HG02623 (cell line): Measurements from ENCODE around the gene IQGAP1.
"Not testable (repeated sequence)": the region's sequence is repeated elsewhere in the genome, so short reads cannot be mapped to it uniquely, and the experiment has no call there.

Experiments
- ATAC-seq: cut with Tn5 transposase; IDR thresholded peaks from one replicate; pipeline ENCODE4 v1.9.1; 2021; ENCODE audit warnings: moderate library complexity; ENCODE audit not compliant: unreplicated experiment

Gene IQGAP1

DNA sequence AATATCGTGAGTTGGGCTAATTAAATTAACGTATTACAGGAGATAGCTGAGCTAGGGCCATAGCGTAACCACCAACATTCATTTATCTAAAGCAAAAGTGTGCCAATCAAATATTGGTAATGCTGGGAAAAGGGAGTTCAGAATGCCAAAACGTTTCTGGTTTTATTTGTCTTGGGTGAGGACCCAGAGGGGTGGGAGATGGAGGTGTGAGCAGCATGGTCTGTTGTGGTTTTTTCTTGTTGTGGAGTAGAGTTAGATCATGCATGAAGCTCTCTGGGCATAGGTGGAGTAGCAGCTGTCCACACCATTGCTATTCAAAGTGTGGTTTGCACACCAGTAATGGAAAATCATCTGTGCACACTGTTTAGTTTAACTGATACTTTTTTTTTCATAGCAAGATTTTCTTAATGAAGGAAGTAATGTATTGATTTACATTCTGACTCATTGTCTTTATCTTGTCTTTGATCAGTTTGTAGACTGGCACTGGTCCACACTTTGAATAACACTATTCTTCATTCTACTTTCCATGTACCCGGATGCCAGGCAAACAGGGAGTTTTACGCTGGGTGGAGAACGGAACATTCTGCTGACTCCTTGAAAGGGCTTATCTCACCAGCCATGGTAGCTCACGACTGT is 90.9 kb downstream of the IQGAP1 start:
- no peak for ATAC-seq

DNA sequence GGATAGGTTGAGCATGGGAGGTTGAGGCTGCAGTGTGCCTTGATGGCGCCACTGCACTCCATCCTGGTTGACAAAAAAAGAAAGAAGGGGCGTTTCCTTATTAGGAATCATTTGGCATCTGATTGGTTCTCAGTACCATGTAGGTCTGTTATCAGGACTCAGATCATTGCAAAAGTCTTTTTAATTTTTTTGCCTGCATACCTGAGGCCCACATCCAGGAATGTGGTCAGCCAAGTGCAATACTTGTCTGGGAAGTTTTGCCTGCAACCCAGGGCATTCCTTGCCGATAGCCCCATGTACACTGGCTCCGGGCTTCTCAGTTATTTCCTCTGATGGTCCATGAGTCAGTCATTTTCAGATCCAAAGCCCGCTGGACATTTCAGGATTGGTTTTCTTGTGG is 91.6 kb downstream of the IQGAP1 start:
- no peak for ATAC-seq

DNA sequence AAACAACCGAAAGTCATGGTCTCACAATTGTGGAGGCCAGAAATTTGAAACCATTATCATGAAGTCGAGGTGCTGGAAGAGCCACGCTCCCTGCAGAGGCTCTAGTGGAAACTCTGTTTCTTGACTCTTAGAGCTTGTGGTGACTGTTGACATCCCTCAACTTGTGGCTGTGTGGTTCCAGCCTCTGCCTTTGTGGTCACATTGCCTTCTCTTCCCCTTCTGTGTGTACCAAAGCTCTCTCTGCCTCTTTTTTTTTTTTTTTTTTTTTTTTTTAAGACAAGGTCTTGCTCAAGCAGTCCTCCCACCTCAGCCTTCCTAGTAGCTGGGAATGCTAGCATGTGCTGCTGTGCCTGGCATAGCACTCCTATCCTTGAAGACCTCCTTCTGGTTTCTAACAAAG is 93.0 kb downstream of the IQGAP1 start:
- no peak for ATAC-seq

DNA sequence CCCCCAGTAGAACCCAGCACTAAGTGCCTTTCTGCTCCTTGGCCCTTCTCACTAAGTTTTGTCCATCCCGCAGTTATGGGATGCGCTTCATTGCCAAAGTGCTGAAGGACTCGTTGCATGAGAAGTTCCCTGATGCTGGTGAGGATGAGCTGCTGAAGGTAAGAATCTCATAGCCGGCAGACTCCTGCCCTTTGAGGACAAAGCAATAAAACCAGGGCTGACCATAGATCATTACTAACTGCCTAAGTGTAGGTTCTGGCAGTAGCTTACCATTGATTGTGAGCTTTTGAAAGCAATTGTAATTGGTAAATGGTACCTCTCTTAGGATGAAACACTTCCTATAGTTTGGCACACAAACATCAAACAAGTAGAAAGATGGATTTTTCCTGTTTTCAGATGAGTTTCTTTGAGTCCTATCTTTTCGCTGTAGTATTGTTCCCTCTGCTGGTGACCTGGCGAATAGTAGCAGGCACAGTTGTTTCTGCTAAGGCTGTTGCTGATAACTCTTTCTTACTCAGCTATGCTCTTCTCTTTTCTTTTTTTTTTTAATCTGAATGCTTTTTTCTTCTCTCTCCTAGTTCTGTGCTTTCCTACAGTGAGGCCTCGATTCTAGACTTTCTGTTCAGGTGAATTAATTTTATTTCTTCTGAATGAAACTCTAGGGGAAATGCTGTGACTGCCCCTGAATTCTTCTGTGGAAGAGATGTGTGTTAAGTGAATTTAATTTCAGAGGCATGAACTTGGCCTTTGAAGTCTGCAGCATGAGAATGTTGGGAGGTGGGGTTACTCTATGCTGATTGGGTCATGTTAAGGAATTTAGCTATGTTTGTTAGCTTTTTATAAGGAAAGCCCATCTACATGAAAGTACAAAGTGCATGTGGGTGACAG is 94.3 kb downstream of the IQGAP1 start:
- ATAC-seq, result no peak

DNA sequence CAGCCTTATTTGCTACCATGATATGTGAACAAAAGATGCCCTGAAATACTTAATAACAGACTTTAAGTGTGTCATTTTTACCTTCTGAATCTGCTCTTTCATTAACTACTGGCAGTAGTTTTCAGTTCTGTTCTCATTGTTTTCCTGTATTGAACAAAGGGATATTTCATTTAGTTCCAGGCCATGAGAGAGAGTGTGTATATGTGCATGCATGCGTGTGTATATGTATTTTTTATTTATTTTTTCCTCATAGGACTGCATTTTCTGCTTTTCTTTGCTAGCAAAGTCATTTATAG is 94.9 kb downstream of the IQGAP1 start:
- no peak for ATAC-seq

DNA sequence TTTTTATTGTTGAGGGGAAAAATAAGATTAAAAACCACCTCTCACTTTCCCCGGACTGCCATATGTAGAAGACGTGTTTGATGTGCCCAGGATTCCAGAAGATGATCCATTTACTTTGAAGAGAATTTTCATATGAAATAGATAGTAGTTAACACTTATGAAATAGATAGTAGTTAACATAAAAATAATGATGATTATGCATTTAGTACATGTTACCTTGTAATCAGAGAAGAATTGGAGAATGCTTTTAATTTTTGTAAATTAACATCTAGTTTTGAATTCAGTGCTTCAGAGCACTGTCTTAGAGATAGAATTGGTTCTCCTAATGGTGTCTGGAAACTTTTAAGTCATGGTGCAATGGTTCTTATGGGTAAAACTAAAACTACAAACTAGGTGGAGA is 95.6 kb downstream of the IQGAP1 start:
- no peak for ATAC-seq

DNA sequence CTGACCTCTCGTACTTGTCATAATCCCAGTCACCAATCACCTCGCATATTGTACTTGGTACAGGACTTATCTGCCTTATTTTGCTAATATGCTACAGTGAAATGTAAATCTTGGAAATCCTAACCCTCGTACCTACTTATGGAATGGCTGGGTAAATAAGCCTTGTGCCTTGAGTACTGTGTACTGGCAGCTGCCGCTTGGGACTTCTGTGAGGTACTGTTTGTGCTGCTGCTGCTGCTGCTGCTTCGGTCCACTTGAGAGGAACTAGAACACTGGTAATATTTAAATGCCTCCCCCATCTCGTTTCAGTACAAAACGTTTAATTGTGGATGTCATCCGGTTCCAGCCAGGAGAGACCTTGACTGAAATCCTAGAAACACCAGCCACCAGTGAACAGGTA is 99.1 kb downstream of the IQGAP1 start:
- ATAC-seq, result no peak

DNA sequence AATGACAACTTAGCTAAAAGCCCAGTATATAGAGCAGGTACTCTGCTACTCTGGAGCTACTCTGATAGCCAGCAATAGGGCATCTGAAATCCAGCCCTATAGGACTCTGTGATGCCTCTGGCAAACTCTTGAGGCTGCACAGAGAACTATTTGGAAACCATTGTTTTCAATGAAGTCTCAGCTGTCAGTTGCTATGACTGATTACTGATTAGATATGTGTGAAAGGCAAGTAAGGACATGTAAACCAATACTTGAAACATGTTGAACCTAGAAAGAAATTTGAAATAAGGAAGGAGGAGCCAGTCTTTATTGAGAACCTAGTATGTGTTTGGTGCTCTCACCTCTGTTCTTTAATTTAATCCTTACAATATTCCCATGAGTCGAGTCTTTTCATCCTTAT is 101.5 kb downstream of the IQGAP1 start:
- no peak for ATAC-seq

DNA sequence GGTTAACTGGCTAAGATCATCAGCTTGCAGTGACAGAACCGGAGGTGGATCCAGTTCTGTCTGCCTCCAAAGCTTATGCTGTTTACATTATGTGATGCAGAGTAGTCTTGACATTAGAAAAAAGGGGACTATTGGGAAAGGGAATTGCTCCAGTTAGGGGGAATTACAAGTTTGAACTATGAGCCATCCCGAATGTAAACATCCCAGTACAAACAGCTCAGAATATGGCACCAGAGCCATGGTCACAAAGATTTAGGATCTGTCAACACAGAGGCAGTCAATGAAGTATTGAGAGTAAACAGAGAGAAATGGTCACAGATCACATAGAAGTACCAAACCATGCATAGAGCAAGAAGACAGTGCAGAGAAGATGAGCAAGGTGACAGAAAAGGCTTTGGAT is 101.9 kb downstream of the IQGAP1 start:
- no peak for ATAC-seq

DNA sequence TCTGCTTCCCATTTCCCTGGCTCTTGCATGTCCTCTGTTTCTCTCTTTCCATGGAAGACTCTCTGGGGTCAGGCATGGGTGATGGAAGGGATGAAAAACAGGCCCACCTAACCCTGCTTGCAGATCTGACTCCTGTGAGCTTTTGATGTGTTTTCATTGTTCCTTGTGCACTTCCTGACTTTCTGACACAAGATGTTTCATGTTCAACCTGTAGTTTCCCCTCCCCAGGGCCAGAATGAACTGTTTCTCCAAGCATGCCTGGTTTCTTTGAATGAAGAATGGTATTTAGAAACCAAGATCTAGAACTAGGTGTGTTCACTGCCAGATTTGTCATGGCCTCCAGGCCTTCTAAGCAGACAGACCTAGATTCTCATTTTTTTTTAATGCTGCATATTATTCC is 105.6 kb downstream of the IQGAP1 start:
- ATAC-seq, result no peak

DNA sequence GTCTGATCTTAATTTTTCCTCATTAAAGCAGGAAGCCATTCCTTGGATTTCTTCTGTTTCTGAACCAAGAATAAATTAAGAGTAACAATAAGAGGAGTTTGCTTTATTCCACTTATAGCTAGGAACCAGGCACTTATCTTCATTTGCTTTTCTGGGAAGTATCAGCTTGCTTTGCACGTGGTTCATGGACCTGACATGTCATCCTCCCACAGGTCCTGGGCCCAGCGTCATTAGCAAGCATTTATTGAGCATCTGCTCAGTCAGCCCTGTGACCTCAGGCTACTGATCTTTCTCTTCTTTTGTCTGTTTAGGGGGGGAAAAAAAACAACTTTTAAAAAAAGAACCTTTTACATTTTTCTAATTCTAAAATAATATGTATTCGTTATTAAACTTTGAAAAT is 107.0 kb downstream of the IQGAP1 start:
- ATAC-seq, result no peak

DNA sequence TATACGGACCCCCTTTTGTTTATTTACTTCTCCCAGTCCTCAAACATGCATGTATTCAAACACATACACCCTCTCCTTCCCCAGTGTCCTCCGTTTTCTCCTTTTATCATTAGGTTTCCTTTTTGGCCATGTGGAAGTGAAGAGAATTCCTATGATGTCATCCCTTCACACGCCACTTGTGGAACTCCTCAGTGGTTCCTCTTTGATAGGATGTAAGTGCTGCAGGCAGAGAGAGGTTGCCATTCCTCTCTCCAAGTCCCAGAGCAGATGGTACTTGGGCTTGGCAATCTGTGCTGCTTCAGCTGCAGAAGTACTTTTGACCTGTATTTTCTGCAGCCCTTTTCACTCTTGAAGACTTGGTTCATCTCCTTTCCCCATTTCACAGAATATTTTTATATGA is 108.7 kb downstream of the IQGAP1 start:
- ATAC-seq, result no peak

DNA sequence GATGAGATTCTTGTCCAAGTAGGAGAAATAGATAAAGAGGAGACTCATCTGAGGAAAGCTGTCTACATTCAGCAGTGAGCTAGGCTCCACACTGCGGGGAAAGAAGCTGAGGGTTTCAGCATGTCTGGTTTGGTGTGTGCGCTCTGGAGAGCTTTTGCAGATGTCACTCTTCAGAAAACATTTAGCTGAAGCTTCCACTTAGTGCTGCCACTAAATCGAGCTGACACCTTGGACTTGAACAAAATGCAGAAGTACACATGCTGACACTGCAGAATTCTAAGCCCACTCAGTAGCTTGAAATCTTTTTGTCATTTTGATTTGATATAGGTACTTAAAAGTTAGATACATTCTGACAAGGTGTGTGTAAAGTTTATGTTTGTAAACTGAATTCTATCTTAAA is 109.3 kb downstream of the IQGAP1 start:
- ATAC-seq, result no peak

DNA sequence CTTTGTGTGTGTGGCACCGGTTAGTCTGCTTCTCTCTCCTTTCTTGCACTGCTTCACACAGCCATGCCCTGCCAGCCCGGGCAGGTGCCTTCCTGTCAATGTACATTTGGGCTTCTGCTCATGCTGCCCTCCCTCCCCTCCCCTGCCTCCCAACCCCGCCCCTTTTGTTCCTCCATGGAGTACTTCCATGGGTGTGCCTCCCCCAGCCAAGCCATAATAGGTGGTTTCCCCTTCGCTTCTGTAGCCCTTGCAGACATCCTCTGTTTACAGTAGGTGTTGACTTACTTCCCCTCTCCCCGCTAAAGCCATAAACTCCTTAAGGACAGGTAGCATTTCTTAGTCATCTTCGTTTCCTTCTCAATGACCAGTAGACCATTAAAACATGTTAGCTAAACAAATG is 109.9 kb downstream of the IQGAP1 start:
- ATAC-seq, result no peak

DNA sequence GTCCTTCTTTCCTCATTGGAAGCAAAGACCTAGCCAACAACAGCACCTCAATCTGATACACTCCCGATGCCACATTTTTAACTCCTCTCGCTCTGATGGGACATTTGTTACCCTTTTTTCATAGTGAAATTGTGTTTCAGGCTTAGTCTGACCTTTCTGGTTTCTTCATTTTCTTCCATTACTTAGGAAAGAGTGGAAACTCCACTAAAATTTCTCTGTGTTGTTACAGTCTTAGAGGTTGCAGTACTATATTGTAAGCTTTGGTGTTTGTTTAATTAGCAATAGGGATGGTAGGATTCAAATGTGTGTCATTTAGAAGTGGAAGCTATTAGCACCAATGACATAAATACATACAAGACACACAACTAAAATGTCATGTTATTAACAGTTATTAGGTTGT is 112.1 kb downstream of the IQGAP1 start:
- no peak for ATAC-seq

DNA sequence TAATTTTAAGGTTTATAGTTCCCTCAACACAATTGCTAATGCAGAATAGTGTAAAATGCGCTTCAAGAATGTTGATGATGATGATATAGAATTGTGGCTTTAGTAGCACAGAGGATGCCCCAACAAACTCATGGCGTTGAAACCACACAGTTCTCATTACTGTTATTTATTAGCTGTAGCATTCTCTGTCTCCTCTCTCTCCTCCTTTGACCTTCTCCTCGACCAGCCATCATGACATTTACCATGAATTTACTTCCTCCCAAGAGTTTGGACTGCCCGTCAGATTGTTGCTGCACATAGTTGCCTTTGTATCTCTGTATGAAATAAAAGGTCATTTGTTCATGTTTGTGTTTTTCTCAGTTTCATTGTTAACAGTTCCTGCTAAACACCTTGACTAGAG is 113.9 kb downstream of the IQGAP1 start:
- ATAC-seq, result no peak

DNA sequence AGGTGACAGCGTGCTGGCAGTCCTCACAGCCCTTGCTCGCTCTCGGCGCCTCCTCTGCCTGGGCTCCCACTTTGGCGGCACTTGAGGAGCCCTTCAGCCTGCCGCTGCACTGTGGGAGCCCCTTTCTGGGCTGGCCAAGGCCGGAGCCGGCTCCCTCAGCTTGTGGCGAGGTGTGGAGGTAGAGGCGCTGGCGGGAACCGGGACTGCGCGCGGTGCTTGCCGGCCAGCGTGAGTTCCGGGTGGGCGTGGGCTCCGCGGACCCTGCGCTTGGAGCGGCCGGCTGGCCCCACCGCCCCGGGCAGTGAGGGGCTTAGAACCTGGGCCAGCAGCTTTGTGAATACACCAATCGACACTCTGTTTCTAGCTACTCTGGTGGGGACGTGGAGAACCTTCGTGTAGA is 122.7 kb downstream of the IQGAP1 start:
- not testable (repeated sequence) for ATAC-seq

DNA sequence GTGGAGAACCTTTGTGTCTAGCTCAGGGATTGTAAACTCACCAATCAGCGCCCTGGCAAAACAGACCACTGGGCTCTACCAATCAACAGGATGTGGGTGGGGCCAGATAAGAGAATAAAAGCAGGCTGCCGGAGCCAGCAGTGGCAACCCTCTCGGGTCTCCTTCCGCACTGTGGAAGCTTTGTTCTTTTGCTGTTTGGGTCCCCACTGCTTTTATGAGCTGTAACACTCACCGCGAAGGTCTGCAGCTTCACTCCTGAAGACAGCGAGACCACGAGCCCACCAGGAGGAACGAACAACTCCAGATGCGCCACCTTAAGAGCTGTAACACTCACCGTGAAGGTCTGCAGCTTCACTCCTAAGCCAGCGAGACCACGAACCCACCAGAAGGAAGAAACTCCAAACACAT is 123.2 kb downstream of the IQGAP1 start:
- ATAC-seq, result not testable (repeated sequence)

DNA sequence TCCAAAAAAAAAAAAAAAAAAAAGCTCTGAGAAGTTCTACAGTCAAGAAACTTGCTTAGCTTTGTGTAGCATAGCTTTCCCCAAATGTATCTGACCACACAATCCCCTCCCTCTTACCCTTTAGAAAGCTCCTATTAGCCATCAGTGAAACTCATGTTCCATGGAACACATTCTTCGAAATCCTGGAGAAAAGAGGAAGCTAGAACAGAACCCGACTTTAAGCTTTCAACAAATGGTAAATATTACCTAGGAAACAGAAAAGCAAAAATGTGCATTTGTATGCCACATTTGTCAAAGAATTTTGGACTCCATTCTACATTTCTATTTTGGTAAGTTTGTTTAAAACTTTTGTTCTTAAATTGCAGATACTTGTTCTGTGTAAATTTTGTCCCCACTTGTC is 124.2 kb downstream of the IQGAP1 start:
- no peak for ATAC-seq

DNA sequence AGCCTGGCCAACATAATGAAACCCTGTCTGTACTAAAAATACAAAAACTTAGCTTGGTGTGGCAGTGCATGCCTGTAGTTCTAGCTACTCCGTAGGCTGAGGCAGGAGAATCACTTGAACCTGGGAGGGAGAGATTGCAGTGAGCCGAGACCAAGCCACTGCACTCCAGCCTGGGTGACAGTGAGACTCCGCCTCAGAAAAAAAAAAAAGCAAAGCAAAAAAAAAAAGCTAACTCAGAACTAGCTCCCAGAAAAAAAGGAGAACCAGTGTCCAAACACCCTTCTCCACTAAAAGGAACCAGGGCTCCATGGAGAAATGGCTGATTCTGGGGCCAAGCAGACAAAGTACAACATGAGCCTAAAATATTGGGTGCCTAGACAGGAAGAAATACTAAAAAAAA is 124.9 kb downstream of the IQGAP1 start:
- ATAC-seq, result no peak

DNA sequence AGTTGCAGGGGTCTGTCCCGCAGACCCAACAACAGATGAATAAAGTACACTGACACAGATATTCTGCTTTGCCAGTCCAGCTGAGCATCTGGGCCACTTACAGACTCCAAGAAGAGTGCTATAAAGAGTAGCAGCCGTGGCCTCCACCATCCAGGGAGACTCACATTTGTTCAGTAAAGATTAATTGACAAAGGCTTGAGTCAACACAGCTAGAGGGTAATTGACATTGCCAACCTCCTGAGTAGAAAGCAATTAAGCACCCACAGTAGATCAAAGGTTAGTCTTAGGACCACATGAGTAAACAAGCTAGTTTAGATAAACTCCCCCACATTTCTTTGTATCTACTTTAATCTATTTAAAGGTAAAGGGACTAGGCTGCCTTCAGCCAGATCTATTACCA is 125.4 kb downstream of the IQGAP1 start:
- no peak for ATAC-seq

DNA sequence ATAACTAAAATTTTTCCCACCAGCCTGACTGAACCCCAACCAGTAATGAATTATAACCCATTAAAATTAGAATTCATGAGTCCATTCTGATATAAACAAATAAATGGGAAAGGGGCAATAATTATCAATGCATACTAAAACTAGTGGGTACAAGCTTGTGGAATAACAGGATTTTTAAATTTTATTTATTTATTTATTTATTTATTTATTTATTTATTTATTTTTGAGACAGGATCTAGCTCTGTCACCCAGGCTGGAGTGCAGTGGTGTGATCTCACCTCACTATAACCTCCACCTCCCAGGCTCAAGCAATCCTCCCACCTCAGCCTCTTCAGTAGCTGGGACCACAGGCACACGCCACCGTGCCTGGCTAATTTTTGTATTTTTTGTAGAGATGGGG is 125.9 kb downstream of the IQGAP1 start:
- ATAC-seq, result not testable (repeated sequence)

DNA sequence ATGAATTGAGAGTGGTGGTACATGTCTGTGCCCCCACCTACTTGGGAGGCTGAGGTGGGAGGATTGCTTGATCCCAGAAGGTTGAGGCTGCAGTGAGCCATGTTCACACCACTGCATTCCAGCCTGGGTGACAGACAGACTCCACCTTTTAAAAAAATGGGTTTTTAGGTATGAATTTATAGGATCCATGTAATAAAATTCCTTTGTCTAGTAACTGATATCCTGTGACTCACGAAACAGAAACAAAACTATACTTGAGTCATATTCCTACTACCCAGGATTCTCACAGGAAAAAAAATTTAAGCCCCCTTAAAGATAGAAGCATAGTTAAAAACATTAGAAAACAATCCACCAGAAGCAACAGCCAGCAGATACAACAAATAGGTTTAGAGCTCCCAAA is 131.6 kb downstream of the IQGAP1 start:
- no peak for ATAC-seq
